WERI-Rb-1 (cell line): Measurements from ENCODE around the gene EIF4A3.
"Not testable (repeated sequence)": the region's sequence is repeated elsewhere in the genome, so short reads cannot be mapped to it uniquely, and the experiment has no call there.

Source experiments
- DNase-seq: peaks from one replicate; pipeline ENCODE4 v3.0.0-alpha.2; 2020
- H3K27ac ChIP-seq: fragments of 250-450 bp; sonication (Bioruptor Pico); 2 replicates; pipeline ENCODE4 v1.5.1; 2020; ENCODE audit warnings: mild to moderate bottlenecking, moderate library complexity
- H3K27me3 ChIP-seq: fragments of 250-450 bp; sonication (Bioruptor Pico); 2 replicates; pipeline ENCODE4 v1.5.1; 2021; ENCODE audit warnings: mild to moderate bottlenecking, low read depth, moderate library complexity; ENCODE audit not compliant: insufficient read depth, severe bottlenecking
- H3K36me3 ChIP-seq: fragments of 250-450 bp; sonication (Bioruptor Pico); 2 replicates; pipeline ENCODE4 v1.5.1; 2020; ENCODE audit warnings: mild to moderate bottlenecking, moderate library complexity
- H3K4me3 ChIP-seq: 2 replicates; pipeline ENCODE4 v1.5.1; 2011; ENCODE audit warnings: low read depth, mild to moderate bottlenecking, control low read depth, low read length
- H3K9me3 ChIP-seq: fragments of 250-450 bp; sonication (Bioruptor Pico); 2 replicates; pipeline ENCODE4 v1.5.1; 2021; ENCODE audit warnings: mild to moderate bottlenecking, moderate library complexity; ENCODE audit not compliant: severe bottlenecking
- TF ChIP-seq, protein P1 (sequence below): IDR thresholded peaks from 2 replicates; pipeline ENCODE4 v1.5.1; 2011; ENCODE audit warnings: low read depth, mild to moderate bottlenecking, control low read depth, inconsistent platforms, low read length

The EIF4A3 gene

DNA sequence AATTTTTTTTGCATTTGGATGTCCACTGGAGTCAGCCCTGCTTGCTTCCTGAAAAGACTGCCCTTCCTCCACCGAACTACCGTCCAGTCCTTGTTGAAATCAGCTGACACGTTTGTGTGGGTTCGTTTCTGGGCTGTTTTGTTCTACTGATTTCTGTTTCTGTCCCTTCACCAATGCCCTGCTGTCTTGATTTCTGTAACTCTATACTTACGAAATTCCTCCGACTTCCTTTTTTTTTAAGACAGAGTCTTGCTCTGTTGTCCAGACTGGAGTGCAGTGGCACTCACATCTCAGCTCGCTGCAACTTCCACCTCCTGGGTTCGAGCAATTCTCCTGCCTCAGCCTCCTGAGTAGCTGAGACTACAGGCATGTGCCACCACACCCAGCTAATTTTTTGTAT, 54.0 kb downstream of the EIF4A3 start:
- no peaks in the 10 kb centered on the region; the same call in none of the 2 replicates for H3K36me3 ChIP-seq
- H3K27ac ChIP-seq: no peak overlapping the region
- no peak overlapping the region for H3K4me3 ChIP-seq
- no peaks in the 10 kb centered on the region for H3K27me3 ChIP-seq
- TF ChIP-seq, protein P1, sequence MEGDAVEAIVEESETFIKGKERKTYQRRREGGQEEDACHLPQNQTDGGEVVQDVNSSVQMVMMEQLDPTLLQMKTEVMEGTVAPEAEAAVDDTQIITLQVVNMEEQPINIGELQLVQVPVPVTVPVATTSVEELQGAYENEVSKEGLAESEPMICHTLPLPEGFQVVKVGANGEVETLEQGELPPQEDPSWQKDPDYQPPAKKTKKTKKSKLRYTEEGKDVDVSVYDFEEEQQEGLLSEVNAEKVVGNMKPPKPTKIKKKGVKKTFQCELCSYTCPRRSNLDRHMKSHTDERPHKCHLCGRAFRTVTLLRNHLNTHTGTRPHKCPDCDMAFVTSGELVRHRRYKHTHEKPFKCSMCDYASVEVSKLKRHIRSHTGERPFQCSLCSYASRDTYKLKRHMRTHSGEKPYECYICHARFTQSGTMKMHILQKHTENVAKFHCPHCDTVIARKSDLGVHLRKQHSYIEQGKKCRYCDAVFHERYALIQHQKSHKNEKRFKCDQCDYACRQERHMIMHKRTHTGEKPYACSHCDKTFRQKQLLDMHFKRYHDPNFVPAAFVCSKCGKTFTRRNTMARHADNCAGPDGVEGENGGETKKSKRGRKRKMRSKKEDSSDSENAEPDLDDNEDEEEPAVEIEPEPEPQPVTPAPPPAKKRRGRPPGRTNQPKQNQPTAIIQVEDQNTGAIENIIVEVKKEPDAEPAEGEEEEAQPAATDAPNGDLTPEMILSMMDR: no peak
- no peak for DNase-seq
- no peaks in the 10 kb centered on the region for H3K9me3 ChIP-seq

GRCh38 chr17:80091376-80091775, 55.6 kb downstream of the EIF4A3 start:
- Histone ChIP-seq H3K27ac (no peak overlapping the region), H3K27me3 (no peaks in the 10 kb centered on the region), H3K9me3 (no peaks in the 10 kb centered on the region), H3K36me3 (no peaks in the 10 kb centered on the region; the same call in none of the 2 replicates), H3K4me3 (no peak overlapping the region)
- TF ChIP-seq, protein P1: no peak
- no peak for DNase-seq

- not testable (repeated sequence) for H3K27me3 ChIP-seq, H3K27ac ChIP-seq, DNase-seq
Measured at GRCh38 chr17:80090164-80090563, 56.8 kb downstream of the EIF4A3 start.

DNA sequence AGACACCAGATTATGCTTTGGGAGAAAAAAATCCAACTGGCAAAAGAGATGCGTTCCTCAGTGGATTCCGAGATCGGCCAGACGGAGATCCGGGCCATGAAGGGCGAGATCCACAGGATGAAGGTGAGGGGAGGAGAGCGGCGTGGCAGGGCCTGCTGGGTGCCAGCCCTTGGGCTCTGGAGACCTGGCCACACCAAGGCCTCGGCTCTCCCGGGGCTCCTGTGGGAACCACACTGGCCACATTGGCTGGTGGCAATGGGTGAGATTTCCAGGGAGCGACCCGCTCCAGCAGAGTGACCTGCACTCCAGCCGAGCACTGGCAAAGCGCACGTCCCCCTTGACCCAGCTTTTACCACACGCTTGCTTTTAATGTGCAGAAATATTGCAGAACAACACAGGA, 57.2 kb downstream of the EIF4A3 start:
- no peak overlapping the region for H3K4me3 ChIP-seq
- no peak overlapping the region for H3K27ac ChIP-seq
- H3K27me3 ChIP-seq: no peaks in the 10 kb centered on the region
- H3K36me3 ChIP-seq: no peaks in the 10 kb centered on the region; the same call in none of the 2 replicates
- DNase-seq: no peak
- no peaks in the 10 kb centered on the region for H3K9me3 ChIP-seq
- TF ChIP-seq, protein P1: no peak

More at GRCh38 chr17:80090164-80090563, 56.8 kb downstream of the EIF4A3 start:
- H3K4me3 ChIP-seq, H3K9me3 ChIP-seq, H3K36me3 ChIP-seq: not testable (repeated sequence)

DNA sequence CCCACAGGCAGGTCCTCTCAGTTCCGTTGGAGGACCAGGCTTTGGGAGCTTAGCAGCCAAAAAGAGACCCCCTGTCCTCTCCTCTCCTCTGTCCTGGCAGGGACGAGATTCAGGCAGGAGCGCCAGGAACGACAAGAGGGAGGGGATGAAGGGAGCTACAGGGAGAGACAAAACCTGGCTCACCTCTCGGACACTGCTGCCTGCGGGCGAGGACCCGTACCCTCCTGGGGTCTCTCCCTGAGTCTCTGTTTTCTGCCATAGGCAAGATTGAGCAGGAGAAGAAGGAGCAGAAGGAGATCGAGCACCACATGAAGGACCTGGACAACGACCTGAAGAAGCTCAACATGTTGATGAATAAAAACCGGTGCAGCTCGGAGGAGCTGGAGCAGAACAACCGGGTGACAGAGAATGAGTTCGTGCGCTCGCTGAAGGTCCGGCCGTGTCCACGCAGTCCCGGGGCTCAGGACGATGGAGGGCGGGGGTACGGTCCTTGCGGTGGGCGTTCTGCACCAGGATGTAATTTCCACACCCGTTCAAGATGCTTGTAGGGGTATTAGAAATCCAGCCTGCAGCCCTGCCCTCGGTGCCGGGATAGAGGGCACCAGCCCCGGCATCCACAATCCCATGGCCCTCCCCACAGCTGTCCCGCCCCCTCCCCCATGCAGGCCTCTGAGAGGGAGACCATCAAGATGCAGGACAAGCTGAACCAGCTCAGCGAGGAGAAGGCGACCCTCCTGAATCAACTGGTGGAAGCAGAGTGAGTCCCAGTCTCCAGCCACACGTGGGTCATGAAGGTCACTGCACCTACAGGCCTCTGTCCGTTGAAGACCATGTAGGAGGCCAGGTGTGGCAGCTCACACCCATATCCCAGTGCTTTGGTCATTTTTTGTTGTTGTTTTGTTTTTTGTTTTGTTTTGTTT, 59.3 kb downstream of the EIF4A3 start:
- Histone ChIP-seq H3K27me3 (no peaks in the 10 kb centered on the region), H3K4me3 (no peak overlapping the region)
- TF ChIP-seq, protein P1: no peak

GRCh38 chr17:80086616-80087015, 60.3 kb downstream of the EIF4A3 start:
- TF ChIP-seq, protein P1: no peak
- Histone ChIP-seq H3K36me3 (no peaks in the 10 kb centered on the region; the same call in none of the 2 replicates), H3K27ac (no peak overlapping the region), H3K9me3 (no peaks in the 10 kb centered on the region), H3K27me3 (no peaks in the 10 kb centered on the region), H3K4me3 (no peak overlapping the region)
- DNase-seq: no peak

More for the DNA sequence above, 59.3 kb downstream of the EIF4A3 start:
- Histone ChIP-seq H3K9me3 (no peaks in the 10 kb centered on the region), H3K36me3 (no peaks in the 10 kb centered on the region; the same call in none of the 2 replicates), H3K27ac (no peak overlapping the region)
- DNase-seq: no peak
